ENCODE data around the gene TNKS2.
"Not testable (repeated sequence)": the region's sequence is repeated elsewhere in the genome, so short reads cannot be mapped to it uniquely, and the experiment has no call there.

The TNKS2 gene

GRCh38 chr10:91879515-91880170 lies 81.4 kb downstream of the TNKS2 start:
- no peak for DNase-seq

DNA sequence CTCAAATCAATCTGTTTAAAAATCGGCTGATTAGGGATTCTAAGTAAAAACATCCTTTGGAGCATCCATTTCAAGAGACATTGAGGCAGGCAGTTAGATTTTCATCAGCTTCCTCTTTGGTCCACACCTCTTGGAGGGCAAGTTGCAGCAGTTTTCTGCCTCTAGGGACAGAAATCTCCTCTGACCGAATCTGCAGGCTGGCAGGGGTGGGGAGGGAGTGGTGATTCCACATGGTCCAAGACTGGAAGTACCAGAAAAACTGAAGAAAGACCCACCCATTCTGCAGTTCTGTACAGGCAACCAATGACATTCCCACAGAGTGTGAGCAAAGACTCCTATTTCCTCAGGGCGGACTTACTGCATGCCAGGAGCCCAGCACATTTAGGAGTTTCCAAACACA lies 82.1 kb downstream of the TNKS2 start:
- DNase-seq, result no peak

- DNase-seq, result peak; percentile 37
Observed at GRCh38 chr10:91883549-91884444, 85.6 kb downstream of the TNKS2 start.

- DNase-seq, result no peak
Observed at GRCh38 chr10:91884536-91884935, 86.3 kb downstream of the TNKS2 start.

DNA sequence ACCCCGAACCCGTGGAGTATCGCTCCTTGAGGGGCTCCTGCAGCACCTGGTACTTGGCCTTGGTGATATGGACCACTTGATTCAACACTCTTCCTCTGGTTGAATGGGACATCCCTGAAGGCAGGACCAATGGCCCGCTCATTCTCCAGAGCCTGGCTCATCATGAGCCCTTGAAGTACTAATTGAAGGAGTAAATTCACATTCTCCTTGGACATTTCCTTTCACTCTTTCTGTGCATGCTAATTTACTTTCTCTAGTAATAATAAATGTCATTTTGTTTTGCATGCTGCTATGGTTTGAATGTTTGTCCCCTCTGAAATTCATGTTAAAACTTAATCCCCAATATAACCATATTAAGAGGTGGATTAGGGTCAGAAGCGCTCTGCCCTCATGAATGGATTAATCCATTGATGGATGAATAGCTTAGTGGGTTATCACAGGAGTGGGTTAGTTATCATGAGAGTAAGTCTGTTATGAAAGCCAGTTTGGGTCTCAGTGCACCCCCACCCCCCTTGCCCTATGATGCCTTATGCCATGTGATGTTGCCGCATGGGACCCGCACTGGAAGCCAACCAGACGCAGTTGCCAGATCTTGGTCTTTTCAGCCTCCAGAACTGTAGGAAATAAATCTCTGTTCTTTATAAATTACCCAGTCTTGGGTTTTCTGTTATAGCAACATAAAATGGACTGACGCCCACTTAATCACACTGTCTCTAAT lies 87.3 kb downstream of the TNKS2 start:
- DNase-seq, result no peak

DNA sequence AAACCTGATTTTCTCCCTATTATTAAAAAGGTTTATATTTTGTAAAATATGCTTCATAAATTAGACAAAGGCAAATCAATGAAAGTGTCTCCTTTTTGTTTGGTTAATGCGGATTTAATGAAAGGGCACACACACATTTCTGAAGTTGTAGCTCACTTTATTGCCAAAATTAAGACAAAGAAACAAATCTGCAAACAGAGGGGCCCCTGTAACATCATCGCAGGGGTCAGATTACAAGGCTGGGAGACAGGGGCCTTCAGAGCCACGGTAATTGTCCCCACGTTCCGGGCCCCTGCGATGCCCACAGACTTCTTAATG lies 88.7 kb downstream of the TNKS2 start:
- DNase-seq, result no peak

- no peak for DNase-seq
Observed at GRCh38 chr10:91887272-91888076, 89.2 kb downstream of the TNKS2 start.

DNA sequence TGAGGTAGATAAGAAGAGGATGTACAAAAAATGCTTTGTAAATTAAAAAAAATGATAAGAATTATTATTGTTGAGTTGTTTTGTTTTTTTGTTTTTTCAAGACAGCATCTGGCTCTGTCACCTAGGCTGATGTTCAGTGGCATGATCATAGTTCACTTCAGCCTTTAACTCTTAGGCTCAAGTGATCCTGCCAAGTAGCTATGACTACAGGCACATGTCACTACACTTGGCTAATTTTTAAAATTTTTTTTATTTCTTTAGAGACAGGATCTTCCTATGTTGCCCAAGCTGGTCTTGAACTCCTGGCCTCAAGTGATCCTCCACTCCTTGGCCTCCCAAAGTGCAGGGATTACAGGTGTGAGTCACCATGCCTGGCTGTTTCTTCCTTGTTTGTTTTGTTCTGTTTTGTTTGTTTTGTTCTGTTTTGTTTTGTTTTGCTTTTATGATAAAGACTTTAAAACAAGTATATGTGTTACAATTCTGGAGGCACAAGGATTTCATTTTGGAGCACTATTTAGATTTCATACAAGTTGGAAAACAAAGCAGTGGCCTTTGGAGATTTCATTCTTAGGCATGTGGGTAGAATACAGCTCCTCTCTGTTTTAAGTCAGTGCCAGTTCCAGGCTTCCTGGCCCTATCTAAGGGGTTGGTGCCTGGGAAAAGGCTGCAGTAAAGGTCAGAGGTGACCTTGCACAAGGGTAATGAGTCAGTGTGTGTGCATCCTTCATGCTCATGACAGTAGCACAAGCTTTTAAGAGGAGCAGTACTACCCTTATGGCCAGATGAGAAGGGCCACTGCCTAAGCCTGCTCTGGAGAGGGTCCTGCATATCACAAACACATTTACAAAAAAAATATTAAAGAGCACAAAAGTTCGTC lies 93.1 kb downstream of the TNKS2 start:
- no peak for DNase-seq

GRCh38 chr10:91893051-91893450 lies 94.8 kb downstream of the TNKS2 start:
- no peak for DNase-seq

- not testable (repeated sequence) for DNase-seq
Observed at GRCh38 chr10:91894261-91894685, 96.0 kb downstream of the TNKS2 start.

GRCh38 chr10:91896212-91896756 lies 98.1 kb downstream of the TNKS2 start:
- DNase-seq, result no peak

DNA sequence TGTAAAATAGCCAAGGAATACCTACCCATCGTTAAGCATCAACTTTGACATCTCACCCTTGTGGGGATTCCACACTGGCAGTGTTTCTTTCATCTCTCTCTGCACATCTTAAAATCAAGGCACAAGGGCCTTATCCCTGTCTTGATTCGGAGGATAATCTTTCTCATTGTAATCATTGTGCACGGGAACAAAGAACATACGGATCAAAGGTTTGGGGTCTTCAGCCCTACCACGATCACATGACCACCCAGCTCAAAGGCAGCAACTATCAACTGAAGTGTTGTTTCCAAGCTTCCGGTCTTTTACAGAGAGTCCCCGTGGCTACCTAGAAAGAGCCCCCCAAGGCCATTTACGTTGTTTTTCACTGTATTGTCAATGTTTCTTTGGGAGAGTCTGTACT lies 99.2 kb downstream of the TNKS2 start:
- no peak for DNase-seq

DNA sequence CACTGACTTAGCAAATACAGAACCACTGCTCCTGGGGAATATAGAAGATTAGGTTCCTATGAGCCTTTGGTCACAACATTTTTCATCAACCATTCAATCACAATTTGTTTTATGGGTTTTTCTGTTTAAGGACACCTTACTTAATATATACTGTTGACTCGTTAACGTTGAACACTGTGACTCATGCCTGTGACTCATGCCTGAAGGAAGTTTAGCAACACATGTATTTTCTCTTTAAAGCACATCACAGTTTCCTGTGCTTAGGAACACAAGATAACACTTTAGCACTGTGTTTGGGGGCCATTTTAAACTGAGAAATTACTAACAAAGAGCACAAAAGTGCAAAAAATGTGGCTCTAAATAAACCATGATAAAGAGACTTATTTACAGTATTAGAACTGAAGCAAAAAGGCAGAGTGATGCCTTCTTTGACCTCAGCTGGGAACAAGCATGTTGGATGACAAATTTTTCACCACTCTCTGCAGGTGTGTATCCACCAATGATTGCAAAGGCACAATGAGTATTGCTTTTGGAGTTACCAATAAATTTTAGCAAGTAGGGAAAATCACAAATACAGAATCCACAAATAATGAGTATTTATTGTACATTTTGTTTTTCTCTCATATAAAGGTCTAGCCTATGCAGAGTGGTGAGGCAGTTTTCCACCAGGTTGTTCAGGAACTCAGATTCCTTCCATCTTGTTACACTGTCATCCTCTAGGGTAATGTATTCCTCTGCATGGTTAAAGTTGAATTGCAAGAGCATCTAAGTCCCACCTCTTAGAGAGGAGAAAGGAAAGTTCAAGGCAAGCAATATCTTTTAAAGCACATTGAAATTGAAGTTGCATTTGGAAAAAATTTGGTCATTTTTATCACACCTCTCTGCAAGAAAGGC lies 103.8 kb downstream of the TNKS2 start:
- DNase-seq, result no peak

DNA sequence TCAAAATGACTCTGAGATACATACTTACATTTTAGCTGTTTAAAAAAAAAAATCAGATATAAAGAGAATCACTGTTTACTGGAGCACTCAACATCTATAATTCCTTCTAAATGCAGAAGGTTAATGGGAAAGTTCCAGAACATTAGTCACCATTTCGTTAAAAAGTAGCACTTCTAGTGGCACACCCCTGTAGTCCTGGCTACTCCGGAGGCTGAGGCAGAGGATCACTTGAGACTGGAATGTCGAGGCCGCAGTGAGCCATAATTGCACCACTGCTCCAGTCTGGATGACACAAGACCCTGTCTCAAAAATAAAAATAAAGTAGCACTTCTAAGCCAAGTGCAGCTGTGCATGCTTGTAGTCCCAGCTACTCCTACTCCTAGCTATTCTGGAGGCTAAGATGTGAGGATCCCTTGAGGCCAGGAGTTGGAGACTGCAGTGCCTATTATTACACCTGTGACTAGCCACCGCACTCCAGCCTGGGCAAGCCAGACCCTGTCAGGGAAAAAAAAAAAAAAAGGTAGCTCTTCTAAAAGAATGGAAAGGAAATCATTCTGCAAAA lies 108.9 kb downstream of the TNKS2 start:
- no peak for DNase-seq

DNA sequence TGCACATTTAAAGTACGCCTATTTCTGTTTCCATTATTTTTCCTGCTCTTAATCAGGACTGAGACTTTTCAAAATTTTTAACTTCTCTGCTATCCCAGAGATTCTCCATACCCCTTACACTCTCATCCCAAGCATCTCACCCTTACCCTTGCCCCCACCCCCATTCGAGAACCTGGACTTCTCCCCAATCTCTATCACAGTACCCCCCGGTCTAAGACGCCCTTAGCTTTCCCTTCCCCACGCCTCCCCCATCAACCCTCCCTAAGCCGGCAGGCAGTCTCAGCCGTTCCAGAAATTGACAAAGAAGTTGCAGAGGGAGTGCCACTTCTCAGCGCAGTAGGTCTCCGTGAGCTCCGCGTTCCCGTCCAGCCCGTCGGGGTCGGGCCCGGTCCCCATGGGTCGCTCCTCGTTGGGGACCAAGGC lies 109.7 kb downstream of the TNKS2 start:
- DNase-seq, result no peak

DNA sequence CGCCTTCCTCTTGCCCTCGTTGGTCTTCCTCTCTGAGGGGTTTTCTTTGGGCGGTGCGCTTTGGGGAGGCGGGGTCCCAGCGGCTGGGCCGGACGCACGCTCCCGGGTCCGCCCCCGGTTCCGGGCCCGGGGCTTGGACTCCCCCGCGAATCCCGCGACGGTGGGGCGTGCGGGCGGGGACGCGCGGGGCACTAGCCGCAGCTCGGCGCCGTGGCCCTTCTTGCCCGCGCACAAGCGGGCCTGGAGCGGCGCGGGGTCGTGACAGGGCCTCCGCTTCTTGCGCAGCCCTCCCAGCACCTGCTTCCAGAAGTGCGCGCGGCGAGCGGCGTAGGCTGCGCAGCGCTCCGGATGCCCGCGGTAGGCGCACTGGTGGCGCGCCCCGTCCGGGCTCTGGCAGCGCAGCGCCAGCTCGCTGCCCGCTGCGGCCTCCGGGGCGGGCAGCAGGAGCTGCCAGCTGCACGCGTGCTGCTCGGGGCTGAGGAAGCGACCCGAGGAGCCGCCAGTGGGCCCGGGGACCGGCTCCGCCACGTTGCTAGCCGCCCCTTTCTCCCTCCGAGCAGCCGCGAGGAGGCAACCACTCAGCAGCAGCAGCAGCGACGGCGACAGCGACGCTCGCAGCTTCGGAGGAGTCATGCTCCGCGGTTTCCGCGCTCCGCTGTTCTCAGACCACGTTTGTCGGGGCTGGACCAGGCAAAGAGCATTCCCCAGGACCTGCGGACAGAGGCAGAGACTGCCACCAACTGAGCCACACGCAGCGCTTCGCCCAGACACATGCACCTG lies 110.3 kb downstream of the TNKS2 start:
- peak; percentile 7 for DNase-seq

- DNase-seq, result peak; percentile 19
Observed at GRCh38 chr10:91909117-91909677, 111.0 kb downstream of the TNKS2 start, which contains the start of gene FGFBP3. Gene FGFBP3 (minus strand): TSS chr10:91909486. CDS start chr10:91908969, 517 bp downstream.

DNA sequence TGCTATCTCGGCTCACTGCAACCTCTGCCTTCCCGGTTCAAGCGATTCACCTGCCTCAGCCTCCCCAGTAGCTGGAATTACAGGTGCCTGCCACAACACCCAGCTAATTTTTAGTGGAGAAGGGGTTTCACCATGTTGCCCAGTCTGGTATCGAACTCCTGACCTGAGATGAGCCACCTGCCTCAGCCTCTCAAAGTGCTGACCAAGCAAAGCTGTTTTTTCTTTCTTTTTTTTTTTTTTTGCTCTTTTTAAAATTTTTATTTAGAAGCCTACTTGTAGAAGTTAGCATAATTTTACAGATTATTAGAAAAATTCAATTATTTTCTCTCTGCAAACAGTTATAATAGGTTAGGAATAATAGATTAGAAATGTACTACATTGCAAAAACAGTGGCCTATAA lies 112.2 kb downstream of the TNKS2 start:
- DNase-seq, result no peak
